HEK293T (cell line): ENCODE results near the gene HERC2.
"Not testable (repeated sequence)": the region's sequence is repeated elsewhere in the genome, so short reads cannot be mapped to it uniquely, and the experiment has no call there.

Source experiments
- ARNT ChIP-seq: fragments of 450-650 bp; IDR thresholded peaks from 2 replicates; pipeline ENCODE4 v1.6.1; 2017; ENCODE audit warnings: mild to moderate bottlenecking
- BHLHE40 ChIP-seq: fragments of 450-650 bp; IDR thresholded peaks from 2 replicates; pipeline ENCODE4 v1.6.1; 2016; ENCODE audit warnings: mild to moderate bottlenecking, moderate library complexity, borderline replicate concordance
- FOXK2 ChIP-seq: fragments of 450-650 bp; IDR thresholded peaks from 2 replicates; pipeline ENCODE4 v1.6.1; 2016; ENCODE audit warnings: mild to moderate bottlenecking
- FOXM1 ChIP-seq: fragments of 450-650 bp; IDR thresholded peaks from 2 replicates; pipeline ENCODE4 v1.6.1; 2017; ENCODE audit warnings: mild to moderate bottlenecking, borderline replicate concordance
- HDGF ChIP-seq: fragments of 450-650 bp; IDR thresholded peaks from 2 replicates; pipeline ENCODE4 v1.6.1; 2017; ENCODE audit warnings: antibody characterized with exemption, borderline replicate concordance
- LEF1 ChIP-seq: fragments of 450-650 bp; IDR thresholded peaks from 2 replicates; pipeline ENCODE4 v1.6.1; 2017; ENCODE audit warnings: mild to moderate bottlenecking, borderline replicate concordance
- PKNOX1 ChIP-seq: fragments of 450-650 bp; IDR thresholded peaks from 2 replicates; pipeline ENCODE4 v1.6.1; 2016
- SP1 ChIP-seq: fragments of 450-650 bp; IDR thresholded peaks from 2 replicates; pipeline ENCODE4 v1.6.1; 2017

GRCh38 chr15:28121577-28121976 lies 200.4 kb downstream of the HERC2 start:
- TF ChIP-seq FOXK2, BHLHE40, HDGF, FOXM1, SP1, ARNT, LEF1, PKNOX1: not testable (repeated sequence)
